HPDE6-E6E7 (cell line): Measurements from ENCODE around the gene GYS2.
"Not testable (repeated sequence)": the region's sequence is repeated elsewhere in the genome, so short reads cannot be mapped to it uniquely, and the experiment has no call there.

Experiments
- DNase-seq: peaks from one replicate; pipeline ENCODE4 v3.0.0; 2011; ENCODE audit warnings: missing footprints; ENCODE audit errors: extremely low spot score

The GYS2 gene

DNA sequence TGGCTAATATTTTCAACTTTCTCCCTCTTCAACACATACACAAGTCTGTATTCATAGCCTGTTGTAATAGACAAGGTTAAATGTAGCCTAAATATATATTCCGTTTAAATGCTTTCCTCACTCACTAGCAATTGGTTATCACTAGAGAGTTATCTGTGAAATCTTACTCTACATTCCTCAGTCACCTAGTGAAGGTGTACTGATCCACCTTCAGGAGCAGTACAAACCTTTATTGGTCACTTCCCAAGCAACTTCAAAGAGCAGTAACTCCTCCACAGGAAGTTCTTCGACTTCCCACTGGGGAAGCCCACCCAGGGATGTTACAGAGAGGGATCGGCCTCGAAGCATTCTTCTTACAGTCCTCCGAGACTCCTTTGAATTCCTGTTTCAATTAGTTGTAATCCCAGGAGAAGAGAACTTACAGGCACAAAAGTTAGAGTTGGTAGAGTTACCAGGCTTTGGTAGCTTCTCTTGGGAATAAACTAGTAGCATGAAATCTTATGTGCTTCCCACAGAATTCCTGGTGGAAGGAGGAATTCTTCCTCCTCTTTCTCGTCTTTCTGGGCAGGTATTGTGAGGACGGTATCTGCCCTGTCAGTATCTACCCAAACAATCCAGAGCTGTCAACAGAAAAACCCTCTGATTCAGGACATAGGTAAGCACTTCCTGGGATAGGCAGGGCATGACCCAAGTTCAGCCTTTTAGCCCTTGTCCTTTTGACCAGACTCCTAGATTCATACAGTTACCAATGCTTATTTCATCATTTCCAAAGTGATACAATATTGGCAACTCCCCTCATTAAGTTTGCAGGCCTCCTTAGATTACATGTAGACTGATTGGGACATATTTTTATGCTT, at the start of gene GYS2:
TSS of gene GYS2 (minus strand) at position 603 of the 857 bp plus-strand sequence. CDS start at position 348, 255 bp downstream.
- no peak for DNase-seq

DNA sequence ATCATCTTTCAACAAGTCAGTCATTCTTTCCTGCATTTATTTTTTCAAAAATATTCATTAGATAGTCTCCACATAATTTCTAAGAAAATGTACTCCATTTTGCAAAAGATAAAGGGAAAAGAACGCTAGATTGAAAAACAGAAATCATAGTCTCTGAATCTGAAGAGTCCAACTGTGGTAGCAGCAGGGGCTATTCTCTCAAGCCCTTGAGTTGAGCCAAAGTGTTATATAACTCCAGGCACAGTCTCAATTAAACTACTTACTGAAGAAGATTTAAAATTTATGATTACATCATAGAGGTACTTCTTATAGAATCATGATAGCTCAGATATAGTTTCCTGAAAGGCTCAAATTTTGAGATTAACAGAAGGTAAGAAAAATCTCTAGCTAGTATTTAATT, 47.2 kb upstream of the GYS2 start:
- DNase-seq, result no peak

DNA sequence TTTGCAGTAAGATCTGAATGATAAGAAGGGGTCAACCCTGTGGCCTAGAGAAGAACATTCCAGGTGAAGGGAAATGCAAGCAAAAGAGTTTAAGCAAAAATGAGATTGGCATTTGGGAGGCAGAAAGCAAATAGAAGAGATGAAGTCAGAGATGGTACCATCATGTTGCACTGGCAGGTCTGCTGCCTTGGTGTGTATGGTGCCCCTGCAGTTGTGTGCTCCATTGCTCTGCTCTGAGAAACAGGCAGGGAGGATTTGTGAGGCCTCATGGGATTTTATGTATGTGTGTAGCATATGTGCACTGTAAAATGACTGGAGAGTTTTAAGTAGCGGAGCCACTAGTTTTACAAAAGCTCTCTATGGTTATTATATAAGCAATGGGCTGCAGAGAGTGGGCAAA, 46.4 kb upstream of the GYS2 start:
- no peak for DNase-seq

DNA sequence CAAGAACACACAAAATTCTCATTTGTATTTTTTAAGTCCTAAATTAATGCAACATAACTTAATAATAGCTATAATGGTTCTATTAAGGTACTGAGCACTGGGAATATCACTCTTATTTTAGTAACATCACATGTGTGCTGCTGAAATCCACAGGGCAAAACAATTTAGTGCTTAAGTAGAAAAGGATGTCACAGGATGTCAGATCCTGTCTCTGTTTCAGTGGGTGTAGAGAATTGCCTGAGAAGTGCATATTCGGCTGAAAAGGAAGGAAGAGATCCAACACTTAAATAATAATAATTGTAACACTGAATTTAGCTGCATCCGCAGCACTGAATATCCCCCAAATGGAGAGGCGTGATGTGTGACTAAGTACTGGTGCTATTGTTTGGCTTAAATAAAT, 44.4 kb upstream of the GYS2 start:
- no peak for DNase-seq

DNA sequence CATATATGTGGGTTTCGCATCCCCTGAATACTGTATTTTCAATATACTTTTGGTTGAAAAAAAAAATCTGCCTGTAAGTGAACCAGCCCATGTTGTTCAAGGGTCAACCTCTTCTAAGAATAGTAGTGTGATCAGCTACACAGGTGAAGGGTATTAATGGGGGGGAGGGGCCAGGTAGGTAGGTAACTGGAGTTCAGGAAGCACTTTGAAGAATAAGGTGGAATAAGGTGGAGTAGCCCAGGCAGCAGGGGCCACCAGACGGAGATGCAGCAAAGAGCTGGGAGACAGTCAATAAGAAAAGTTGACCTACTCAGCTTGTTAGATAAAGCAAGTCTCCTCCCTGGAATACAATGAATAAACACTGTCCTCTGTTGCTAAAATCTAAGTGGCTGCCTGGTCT, 43.7 kb upstream of the GYS2 start:
- no peak for DNase-seq

DNA sequence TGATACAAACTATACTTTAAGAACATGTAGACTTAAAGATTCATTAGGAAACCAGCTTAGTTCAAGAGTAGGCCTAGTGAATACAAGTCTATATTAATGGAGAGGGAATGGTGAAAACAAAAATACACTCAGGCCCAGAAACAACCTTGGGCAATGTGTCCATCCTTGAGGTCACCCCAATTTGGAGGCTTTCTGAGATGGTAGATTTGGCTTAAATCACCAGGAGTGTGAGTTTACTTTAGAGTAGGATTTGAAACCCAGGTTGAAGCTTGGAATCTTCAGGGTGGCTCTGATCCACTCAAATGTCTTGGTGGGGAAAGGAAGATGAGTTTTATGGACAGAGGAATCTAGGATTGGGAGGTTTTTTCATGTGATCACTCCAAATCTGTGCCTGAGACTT, 42.5 kb upstream of the GYS2 start:
- no peak for DNase-seq

DNA sequence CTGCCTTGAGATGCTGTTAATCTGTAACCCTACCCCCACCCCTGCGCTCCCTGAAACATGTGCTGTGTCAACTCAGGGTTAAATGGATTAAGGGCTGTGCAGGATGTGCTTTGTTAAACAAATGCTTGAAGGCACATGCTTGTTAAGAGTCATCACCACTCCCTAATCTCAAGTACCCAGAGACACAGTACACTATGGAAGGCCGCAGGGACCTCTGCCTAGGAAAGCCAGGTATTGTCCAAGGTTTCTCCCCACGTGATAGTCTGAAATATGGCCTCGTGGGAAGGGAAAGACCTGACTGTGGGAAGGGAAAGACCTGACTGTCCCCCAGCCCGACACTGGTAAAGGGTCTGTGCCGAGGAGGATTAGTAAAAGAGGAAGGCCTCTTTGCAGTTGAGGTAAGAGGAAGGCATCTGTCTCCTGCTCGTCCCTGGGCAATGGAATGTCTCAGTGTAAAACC, 40.4 kb upstream of the GYS2 start:
- not testable (repeated sequence) for DNase-seq

DNA sequence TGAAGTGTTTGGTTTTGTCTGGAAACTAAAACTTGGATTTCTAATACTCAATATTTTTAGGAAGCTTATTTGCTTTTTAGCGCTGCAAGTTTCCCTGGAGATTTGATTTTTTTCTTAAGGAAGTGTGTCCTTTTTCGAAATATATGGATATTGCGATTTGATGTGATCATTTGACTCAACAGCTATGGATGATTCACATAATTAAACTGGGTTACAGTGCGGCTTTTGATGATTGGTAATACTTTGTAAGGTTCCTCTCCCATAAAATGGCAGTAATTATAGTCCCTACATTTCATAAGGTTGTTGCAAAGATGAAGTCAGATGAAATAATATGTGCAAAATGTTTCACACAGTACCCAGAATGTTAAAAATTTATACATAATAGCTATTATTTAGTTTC, 39.9 kb upstream of the GYS2 start:
- no peak for DNase-seq

DNA sequence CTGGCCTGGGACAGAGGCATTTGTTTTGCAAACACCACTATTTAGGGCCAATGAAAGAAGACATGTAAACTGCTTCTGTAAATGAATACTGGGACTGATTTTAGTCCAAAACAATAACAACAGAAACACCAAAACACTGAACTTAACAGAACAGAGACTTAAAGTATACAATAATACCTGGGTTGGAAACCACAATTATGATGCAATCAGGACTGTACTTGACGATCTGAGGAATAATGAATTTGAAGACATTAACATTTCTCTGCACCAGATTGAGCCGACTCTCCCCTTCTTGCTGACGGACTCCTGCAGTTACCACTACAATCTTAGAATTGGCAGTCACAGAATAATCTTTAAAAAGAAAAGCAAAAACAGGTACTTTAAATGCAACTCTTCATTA, 39.1 kb upstream of the GYS2 start:
- no peak for DNase-seq

DNA sequence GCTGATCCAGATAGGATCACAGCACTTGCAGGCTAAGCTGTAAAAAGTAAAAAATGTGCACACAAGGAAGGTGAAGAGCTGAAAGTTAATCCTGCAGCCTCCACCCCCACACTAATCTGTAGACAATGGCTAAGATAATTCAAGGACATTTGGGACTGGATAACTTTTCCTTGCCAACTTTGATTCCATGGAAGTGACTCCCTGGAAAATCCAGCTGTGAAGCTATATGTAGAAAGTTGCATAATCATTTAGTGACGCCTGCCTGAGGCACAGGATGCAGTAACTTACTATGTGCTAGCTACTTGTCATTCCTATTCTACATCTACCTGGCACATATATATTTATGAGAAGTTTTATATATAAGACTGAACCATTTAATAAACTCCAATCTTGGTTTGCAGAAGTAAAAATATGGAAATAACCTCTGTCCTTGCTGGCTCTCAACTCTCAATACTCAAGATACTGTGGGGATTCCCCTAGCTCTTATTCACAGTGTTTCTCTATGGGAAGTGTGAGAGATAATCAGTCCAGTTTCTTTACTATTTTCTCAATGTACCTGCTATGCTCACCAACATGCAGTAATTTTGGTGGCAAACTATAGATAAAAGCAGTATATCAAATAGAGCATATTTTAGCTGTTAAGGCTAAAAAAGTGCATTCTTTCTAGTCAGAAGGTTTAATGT, 38.2 kb upstream of the GYS2 start:
- DNase-seq, result no peak

DNA sequence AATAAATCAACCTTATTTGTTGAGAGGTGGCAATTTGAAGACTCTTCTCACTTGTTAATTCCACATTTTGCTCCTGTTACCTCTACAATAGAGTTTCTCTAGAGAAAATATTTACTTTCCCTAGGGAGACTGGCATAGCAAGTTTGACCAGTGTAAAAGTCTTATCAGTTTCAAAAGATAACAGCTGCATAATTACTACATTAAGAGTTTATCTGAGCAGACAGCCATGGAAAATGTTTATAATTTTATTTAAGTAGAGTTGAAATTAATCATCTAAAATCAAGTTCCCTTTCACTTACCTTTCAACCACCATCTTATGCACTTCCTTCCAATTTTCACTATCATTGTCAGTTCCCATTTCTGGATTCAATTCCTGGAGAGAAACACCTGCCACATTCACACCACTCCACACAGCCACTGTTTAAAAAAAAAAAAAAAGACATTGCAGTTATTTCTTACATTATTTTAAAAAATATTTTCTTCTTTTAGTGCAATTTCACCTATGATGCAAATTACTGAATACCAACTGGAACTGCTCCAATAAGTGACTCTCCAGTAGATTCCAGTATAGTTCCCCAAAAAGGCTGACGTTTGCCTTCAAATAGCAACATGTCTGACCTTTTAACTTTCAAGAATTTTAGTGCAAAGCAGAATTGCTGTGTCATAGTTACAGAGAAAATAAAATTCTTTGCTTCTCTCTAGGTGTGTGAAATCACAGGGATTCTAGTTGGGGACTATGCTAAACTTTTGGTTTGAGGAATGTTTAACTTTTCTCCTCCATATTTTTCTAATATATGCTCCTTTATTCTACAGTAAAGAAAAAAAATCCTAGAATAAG, 33.6 kb upstream of the GYS2 start:
- DNase-seq, result no peak

DNA sequence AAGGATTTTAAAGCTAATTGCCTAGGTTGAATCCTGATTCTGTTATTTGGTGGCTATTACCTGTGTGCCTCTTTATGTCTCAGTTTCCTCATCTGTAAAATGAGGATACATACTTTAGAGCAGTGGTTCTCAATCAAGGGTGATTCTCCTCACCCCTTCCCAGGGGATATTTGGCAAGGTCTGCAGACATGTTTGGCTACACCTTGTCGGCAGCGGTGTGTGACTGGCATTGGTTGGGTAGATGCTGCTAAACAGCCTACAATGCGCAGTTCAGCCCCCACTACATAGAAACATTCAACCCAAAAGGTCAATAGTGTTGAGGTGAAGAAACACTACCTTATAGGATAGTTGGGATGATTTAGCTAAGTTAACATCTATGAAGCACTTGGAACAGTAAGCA, 29.6 kb upstream of the GYS2 start:
- DNase-seq, result no peak

DNA sequence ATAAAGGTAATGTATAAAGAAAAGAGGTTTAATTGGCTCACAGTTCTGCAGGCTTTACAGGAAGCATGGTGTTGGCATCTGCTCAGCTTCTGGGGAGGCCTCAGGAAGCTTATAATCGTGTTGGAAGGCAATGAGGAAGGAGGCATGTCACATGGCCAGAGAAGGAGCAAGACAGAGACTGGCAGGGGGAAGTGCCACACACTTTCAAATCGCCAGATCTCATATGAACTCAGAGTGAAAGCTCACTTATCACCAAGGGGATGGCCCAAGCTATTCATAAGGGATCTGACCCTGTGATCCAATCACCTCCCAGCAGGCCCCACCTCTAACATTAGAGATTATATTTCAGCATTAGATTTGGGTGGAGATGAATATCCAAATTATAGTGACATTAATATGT, 26.7 kb upstream of the GYS2 start:
- DNase-seq, result no peak

DNA sequence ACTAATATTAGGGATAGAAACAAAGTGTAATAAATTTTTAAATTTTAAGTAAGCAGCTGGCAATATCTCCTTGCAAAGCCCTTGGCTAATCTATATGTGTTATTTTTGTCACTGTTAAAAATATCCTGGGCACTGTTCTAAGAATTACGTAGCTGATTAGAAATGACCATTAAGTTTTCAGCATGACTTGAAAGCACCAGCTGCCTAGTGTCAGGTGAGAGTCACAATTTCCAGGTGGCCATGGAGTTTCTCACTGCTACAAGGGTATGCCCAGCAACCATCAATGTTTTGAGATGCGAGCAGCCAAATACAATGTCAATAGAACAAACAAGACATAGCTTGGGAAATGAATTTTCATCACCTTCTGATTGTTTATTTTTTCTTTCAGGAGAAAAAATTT, 23.3 kb upstream of the GYS2 start:
- DNase-seq, result no peak

DNA sequence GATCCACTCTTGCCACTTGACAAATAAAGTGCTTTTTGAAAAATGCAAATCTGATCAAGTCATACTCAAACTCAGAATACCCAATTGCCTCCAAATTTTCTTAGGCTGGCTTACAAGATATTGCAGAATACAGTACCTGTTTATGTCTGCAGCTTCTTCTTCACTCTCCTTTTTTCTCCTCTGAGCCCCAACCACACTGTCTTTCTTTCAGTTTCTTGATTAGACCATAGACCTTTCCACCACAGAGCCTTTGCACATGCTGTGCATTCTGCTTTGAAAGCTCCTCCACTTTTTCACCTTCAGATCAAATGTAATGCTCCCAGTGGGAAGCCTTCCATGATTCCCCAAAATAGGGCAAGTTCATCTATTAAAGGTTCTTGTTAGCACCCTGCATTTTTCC, 13.9 kb upstream of the GYS2 start:
- DNase-seq, result no peak

DNA sequence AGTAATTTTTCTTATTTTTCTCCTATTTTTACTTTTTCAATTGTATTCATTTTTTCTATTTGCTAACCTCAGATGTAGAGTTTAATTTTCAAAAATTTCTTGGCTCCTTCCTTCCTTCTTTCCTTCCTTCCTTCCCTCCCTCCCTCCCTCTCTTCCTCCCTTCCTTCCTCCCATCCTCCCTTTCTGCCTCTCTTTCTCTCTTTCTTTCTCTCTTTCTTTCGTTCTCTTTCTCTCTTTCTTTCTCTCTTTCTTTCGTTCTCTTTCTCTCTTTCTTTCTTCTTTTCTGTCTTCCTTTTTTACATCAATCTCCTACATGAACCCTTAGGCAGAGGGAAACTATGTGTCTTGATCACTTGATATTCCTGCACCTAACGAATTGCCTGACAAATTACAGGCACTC, 12.4 kb upstream of the GYS2 start:
- DNase-seq, result no peak

DNA sequence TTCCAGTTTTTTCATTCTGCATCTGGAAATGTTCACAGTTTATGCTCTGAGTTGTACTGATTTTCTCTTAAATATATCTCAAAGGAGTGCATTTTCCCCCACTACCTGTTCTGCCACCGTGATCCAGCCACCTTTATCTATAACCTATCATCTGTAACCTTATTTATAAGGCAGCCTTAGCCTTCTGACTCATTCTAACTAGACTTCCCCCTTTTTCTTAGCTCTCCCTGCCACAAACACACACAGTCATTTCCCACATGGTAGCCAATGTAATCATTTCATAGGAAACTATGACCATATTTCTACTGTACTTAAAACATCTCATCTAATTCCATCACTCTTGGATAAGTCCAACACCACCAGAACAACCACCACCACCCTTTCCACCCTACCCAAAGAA, 10.8 kb upstream of the GYS2 start:
- no peak for DNase-seq

DNA sequence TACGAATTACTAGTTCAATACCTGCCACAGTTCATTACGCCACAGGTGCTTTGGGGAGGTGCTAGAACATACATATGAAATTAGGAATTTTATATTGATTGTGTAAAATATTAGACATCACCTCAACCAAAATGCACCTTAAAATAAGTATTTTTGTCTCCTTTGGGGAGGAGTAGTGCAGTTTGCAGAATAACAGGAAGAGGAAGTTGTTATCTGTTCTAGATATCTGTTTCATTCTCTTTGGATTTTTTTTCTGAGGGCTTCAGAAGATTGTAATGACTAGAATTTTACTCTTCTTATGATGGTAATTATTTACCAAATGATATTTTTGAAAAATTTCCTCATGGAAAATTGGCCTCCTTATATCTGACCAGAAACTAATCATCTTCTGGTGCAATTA, 9.9 kb upstream of the GYS2 start:
- no peak for DNase-seq

DNA sequence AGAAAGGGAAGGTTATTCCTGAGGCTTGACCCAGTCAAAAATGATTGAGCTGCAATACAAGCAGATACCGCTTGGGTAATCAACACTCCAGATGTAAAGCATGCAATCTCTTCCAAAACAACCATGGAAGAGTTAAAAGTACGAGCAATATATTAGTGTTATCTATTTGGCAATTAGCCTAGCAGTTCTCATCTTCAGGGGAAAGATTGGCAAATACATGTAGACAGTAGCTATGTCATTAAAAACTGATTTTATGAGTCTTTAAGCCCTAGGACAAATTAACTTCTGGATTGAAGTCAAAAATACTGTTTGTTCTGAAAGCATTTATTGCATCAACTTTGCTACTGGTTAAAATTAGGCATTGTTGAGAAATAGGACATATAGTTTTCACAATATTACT, 9.3 kb upstream of the GYS2 start:
- DNase-seq, result no peak

DNA sequence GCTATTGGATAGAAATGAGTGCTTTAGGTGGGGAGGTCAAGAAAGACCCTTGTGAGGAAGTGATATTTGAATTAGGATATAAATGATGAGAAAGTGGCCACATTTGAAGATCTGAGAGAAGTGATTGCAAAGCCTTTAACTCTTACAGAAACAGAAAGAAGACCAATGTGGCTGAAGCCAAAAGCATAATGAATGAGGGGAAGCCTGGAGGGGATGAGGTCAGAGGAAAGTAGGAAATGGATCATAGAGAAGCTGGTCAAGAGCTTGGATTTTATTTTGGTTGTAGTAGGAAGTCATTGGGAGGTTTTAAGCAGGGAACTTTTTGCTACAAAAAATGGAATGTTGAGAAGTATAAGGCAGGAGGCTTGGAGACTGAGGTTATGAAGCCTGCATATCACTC, 3.5 kb upstream of the GYS2 start:
- DNase-seq, result no peak

DNA sequence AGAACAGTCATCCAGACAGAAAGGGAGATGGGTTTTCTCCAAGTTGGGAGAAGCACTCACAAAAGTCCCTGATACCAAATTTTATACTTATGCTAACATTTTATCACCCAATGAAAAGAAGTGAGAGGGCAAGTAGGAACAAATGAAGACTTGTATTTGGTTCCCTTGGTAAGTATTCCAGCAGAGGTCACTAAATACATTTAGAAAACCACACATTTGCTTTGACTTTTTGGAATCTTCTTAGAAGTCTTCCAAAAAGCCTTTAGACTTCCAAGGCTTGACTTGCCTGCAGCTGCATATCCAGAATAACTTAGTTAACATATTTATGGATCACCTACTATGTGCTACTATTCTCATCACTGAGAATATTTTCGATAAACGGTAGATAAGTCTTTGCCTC, 3.1 kb upstream of the GYS2 start:
- no peak for DNase-seq

DNA sequence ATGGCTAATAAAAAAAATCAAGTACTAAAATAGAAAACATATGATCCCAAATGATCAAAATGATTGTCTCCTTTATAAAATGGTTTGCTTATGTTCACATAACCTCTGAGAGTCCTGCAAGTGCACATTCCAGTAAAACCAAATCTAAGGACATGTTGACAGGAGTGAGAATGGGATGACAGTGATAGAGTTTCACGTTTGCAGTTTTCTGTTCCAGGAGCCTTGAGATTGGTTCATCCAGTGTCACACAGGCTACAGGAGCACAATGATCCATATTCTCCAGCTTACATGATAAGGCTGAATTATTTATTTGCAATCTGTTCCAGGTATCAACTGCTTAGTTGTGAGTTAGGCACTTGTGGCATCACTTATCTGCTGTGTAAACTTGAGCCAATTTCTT, 1.5 kb upstream of the GYS2 start:
- no peak for DNase-seq
